ENCODE results near the gene APBA1. TPM values are rescaled to one million over a fixed set of nuclear protein-coding genes. Genes with fewer than 3 reads are reported as not detected.

APBA1 gene
- total and polyA plus RNA-seq, 12 donors: 0.66 to 5.7 (median 2.5) TPM

DNA sequence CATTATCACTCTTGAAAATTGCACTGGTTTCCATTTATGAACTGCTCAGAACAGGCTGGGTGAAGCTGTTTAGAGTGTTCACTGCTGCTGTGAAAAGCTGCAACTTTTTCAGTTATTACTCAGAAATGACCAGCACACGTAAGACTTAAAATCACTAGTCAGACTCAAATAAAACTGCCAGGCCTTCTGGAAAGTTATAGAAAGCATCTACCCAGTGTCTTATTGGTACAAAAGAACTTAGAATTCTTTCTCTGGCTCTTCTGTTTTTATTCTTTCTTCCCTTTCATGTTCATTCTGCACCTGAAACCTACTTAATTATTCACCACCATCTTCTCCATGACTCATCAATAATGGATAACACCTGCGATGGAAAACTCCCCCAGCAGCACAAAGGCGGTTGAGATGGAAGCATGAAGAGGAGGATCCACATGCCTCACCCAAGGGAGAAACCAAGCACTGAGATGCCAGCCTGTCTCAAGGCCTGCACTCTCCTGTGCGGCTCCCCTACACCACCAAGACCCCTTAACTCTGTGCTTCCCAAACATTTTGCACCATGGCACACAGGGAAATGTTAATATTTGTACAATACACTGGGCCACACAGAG, 175.2 kb downstream of the APBA1 start:
- no peak for DNase-seq
- intact Hi-C loops (cut with DNase I): no loop called here
- no peak for ATAC-seq
- 95 to 97% methylated on average over 4 of the region's 4 CpGs for WGBS, 2 donors
- no peaks in the 10 kb centered on the region for H3K36me3 ChIP-seq
- TF ChIP-seq CTCF (IDR thresholded peaks at IDR 0.05): no peak
- H3K4me3 ChIP-seq: no peak overlapping the region
- no peaks in the 10 kb centered on the region for H3K4me1 ChIP-seq
- no peaks in the 10 kb centered on the region for H3K27me3 ChIP-seq
- no peaks in the 10 kb centered on the region for H3K9me3 ChIP-seq
- H3K27ac ChIP-seq: no peak overlapping the region

- ATAC-seq (no peak), DNase-seq (no peak)
- WGBS, 2 donors: 62 to 65% methylated on average over 10 of the region's 10 CpGs
- Histone ChIP-seq H3K36me3 (no peaks in the 10 kb centered on the region), H3K27me3 (no peaks in the 10 kb centered on the region), H3K9me3 (peaks cover 0 to 4% (median 0%) of the 10 kb centered on the region in 11 donors), H3K4me1 (no peaks in the 10 kb centered on the region), H3K4me3 (no peak overlapping the region), H3K27ac (no peak overlapping the region)
- intact Hi-C loops (cut with DNase I): no loop called here
- no peak for TF ChIP-seq CTCF (IDR thresholded peaks at IDR 0.05)
These were observed 176.9 kb downstream of the APBA1 start for GRCh38 chr9:69495296-69495695.

GRCh38 chr9:69494763-69495162, 177.4 kb downstream of the APBA1 start:
- no peak overlapping the region for H3K27ac ChIP-seq
- peaks cover 0 to 4% (median 0%) of the 10 kb centered on the region in 11 donors for H3K9me3 ChIP-seq
- no peak for DNase-seq
- no peak for TF ChIP-seq CTCF (IDR thresholded peaks at IDR 0.05)
- intact Hi-C loops (cut with DNase I): no loop called here
- 78 to 86% methylated on average over 2 of the region's 2 CpGs for WGBS, 2 donors
- no peaks in the 10 kb centered on the region for H3K4me1 ChIP-seq
- ATAC-seq: no peak
- no peaks in the 10 kb centered on the region for H3K36me3 ChIP-seq
- no peaks in the 10 kb centered on the region for H3K27me3 ChIP-seq
- H3K4me3 ChIP-seq: no peak overlapping the region

DNA sequence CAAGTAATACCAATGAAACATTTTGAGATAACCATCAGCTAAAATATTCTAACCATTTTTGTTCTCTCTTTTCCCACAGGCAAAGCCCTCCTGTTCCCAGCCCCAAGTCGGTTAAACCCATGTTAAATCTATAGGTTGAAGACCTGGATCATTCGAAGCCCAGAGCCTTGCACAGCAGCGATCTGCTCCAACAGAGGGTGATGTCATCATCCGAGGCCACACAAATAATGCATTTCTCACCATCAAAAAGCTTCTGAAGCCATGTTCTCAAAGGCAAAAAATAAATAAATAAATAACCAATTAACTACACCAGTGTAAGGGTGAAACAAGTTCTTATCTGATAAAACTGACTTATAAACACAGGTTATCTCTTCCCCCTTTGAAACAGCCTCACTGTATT, 178.0 kb downstream of the APBA1 start:
- no peak overlapping the region for H3K27ac ChIP-seq
- no peak for ATAC-seq
- WGBS, 2 donors: 92% methylated on average over 4 of the region's 4 CpGs
- intact Hi-C loops (cut with DNase I): no loop called here
- H3K4me3 ChIP-seq: no peak overlapping the region
- no peak for TF ChIP-seq CTCF (IDR thresholded peaks at IDR 0.05)
- H3K27me3 ChIP-seq: no peaks in the 10 kb centered on the region
- no peaks in the 10 kb centered on the region for H3K4me1 ChIP-seq
- no peak for DNase-seq
- H3K9me3 ChIP-seq: peaks cover 0 to 8% (median 0%) of the 10 kb centered on the region in 11 donors
- H3K36me3 ChIP-seq: no peaks in the 10 kb centered on the region
